Measurements from ENCODE around the gene CBX8. TPM values are rescaled to one million over a fixed set of nuclear protein-coding genes. Genes with fewer than 3 reads are reported as not detected.

CBX8 gene
- total and polyA plus RNA-seq, 2 of the 13 experiments (the other 11 are each of a cell fraction or from before 2014, with no cell fraction given) = 0.34 to 12.6 TPM

GRCh38 chr17:79742951-79743476 lies 53.9 kb downstream of the CBX8 start (continued):
- TF ChIP-seq USF2 (IDR thresholded peaks at IDR 0.05; ENCODE audit: low read depth, low read length) = no peak
- TF ChIP-seq USF2 (CRISPR knock-in tag; IDR thresholded peaks at IDR 0.05; ENCODE audit: borderline replicate concordance) = no peak
- no peak for TF ChIP-seq ZNF253 (CRISPR knock-in tag; IDR thresholded peaks at IDR 0.05; ENCODE audit: borderline replicate concordance)
- peak; percentile 96 for TF ChIP-seq HDAC1 (CRISPR knock-in tag; IDR thresholded peaks at IDR 0.05)
- peak in 1 of 2 experiments; percentile 74; a peak in 2 of 4 replicates for TF ChIP-seq KLF16 (CRISPR knock-in tag; IDR thresholded peaks at IDR 0.05)
- TF ChIP-seq ZNF317 (CRISPR knock-in tag; IDR thresholded peaks at IDR 0.05) = 0 out of 2 replicates have a peak, but pooled peaks have one; percentile 51
- no peak for TF ChIP-seq ZNF777 (CRISPR knock-in tag; IDR thresholded peaks at IDR 0.05)
- 0 out of 2 replicates have a peak, but pooled peaks have one; percentile 35 for TF ChIP-seq ZBTB21 (CRISPR knock-in tag; IDR thresholded peaks at IDR 0.05)
- 0 out of 2 replicates have a peak, but pooled peaks have one; percentile 68 for TF ChIP-seq MTF2 (CRISPR knock-in tag; IDR thresholded peaks at IDR 0.05; ENCODE audit: borderline replicate concordance)
- TF ChIP-seq MATR3 (CRISPR knock-in tag; IDR thresholded peaks at IDR 0.05) = 0 out of 2 replicates have a peak, but pooled peaks have one; percentile 70
- TF ChIP-seq ZNF614 (CRISPR knock-in tag; IDR thresholded peaks at IDR 0.05; ENCODE audit: borderline replicate concordance) = peak; percentile 63; the same call in 1 of the 2 replicates
- TF ChIP-seq SRF (IDR thresholded peaks at IDR 0.05; ENCODE audit: low read depth, low read length) = no peak
- no peak for TF ChIP-seq ATF3 (CRISPR knock-in tag; IDR thresholded peaks at IDR 0.05)
- no peak; the same call in 1 of the 2 replicates for TF ChIP-seq MXD1 (CRISPR knock-in tag; IDR thresholded peaks at IDR 0.05)
- no peak; the same call in 1 of the 2 replicates for TF ChIP-seq ZNF713 (CRISPR knock-in tag; IDR thresholded peaks at IDR 0.05)
- TF ChIP-seq ZNF446 (CRISPR knock-in tag; IDR thresholded peaks at IDR 0.05) = no peak
- TF ChIP-seq KLF11 (CRISPR knock-in tag; IDR thresholded peaks at IDR 0.05) = peak; percentile 82; the same call in 1 of the 2 replicates
- TF ChIP-seq ELF4 (CRISPR knock-in tag; IDR thresholded peaks at IDR 0.05; ENCODE audit: borderline replicate concordance) = no peak; the same call in 1 of the 2 replicates
- no peak for TF ChIP-seq DBP (CRISPR knock-in tag; IDR thresholded peaks at IDR 0.05; ENCODE audit: not compliant biosample characterization)
- TF ChIP-seq TEAD2 (CRISPR knock-in tag; IDR thresholded peaks at IDR 0.05) = no peak
- no peak for TF ChIP-seq ZNF879 (CRISPR knock-in tag; IDR thresholded peaks at IDR 0.05)
- peak; percentile 60 for TF ChIP-seq AGO2 (optimal IDR thresholded peaks at IDR 0.05; ENCODE audit: low read depth, low read length)
- no peak for TF ChIP-seq HDAC6 (IDR thresholded peaks at IDR 0.05; ENCODE audit: low read depth, low read length)
- 0 out of 2 replicates have a peak, but pooled peaks have one; percentile 45 for TF ChIP-seq HNF1B (CRISPR knock-in tag; IDR thresholded peaks at IDR 0.05)
- TF ChIP-seq BATF2 (CRISPR knock-in tag; IDR thresholded peaks at IDR 0.05) = no peak
- peak; percentile 98 for TF ChIP-seq SOX5 (CRISPR knock-in tag; IDR thresholded peaks at IDR 0.05; ENCODE audit: borderline replicate concordance)

Measured in HepG2 (cell line).